Measurements from ENCODE around the gene PARVG. TPM values are rescaled to one million over a fixed set of nuclear protein-coding genes. Genes with fewer than 3 reads are reported as not detected.

PARVG gene
- total and polyA plus RNA-seq, 2 of the 8 experiments (the other 6 are each of a cell fraction or from before 2014, with no cell fraction given) = 0.37 to 1.5 TPM

GRCh38 chr22:44245867-44246266 lies 65.1 kb downstream of the PARVG start (continued):
- TF ChIP-seq E2F6 (IDR thresholded peaks at IDR 0.05) = no peak
